Psoas muscle (tissue), 8 donors: ENCODE data around the gene FADS3. TPM values are rescaled to one million over a fixed set of nuclear protein-coding genes. Genes with fewer than 3 reads are reported as not detected.

Source experiments
- ATAC-seq, 4 donors: fragments of 200-7000 bp; cut with Tn5 transposase; one replicate each; pipeline ENCODE4 v1.9.1; 2020; ENCODE audit warnings: moderate library complexity in 3 of 4, mild to moderate bottlenecking in 2 of 4
- DNase-seq, 2 donors: peaks; one replicate each; pipeline ENCODE4 v3.0.0-alpha.2; 2020
- H3K27ac ChIP-seq: fragments of 200-600 bp; one replicate; pipeline ENCODE4 v1.8.0; 2022
- H3K27me3 ChIP-seq, 3 donors: fragments of 200-600 bp in 1 of 3; one replicate each; pipeline versions ENCODE4 v1.6.1 to v1.8.0; 2013 to 2022; ENCODE audit warnings: low read length in 2 of 3, mild to moderate bottlenecking in 2 of 3, moderate library complexity in 1 of 3; ENCODE audit not compliant: insufficient read depth in 3 of 3
- H3K36me3 ChIP-seq, 2 donors: fragments of 200-600 bp in 1 of 2; one replicate each; pipeline versions ENCODE4 v1.6.1 to v1.8.0; 2013 to 2022; ENCODE audit warnings: low read depth in 1 of 2, mild to moderate bottlenecking in 1 of 2, moderate library complexity in 1 of 2; ENCODE audit not compliant: insufficient read depth in 1 of 2
- H3K4me1 ChIP-seq: fragments of 200-600 bp; one replicate; pipeline ENCODE4 v1.8.0; 2022
- H3K4me3 ChIP-seq: fragments of 200-600 bp; one replicate; pipeline ENCODE4 v1.8.0; 2022; ENCODE audit warnings: mild to moderate bottlenecking
- H3K9me3 ChIP-seq: fragments of 200-600 bp; one replicate; pipeline ENCODE4 v1.8.0; 2022
- WGBS, 3 donors: extraction: QIAGEN DNeasy Blood & Tissue Kit; methylation state at CpG; one replicate each; pipeline versions ENCODE4 v1.1.6 to v1.1.7; 2013; 5-methylcytosine and 5-hydroxymethylcytosine counted together
- intact Hi-C, 2 donors: fragments of 100-400 bp; cut with DNase I; formaldehyde crosslinking; loops; one replicate each; pipeline versions ENCODE4 v1.11.0 to v1.14.2; 2022
- polyA plus RNA-seq, 3 donors: library from polyadenylated mRNA; stranded (reverse); fragments of 200-250 nt; gene quantifications; one replicate each; pipeline ENCODE4 v1.2.3, GENCODE V29; 2013
- total RNA-seq, 4 donors: library from RNA; stranded (reverse); fragmentation: NEBNext Ultra II Directional in 2 of 4; extraction: Animal tissue kit (Norgen Biotek cat#: 25700) in 2 of 4; gene quantifications; one replicate each; pipeline versions ENCODE4 v1.2.1 to v1.2.4, GENCODE V29; 2021 to 2023
- TF ChIP-seq, protein P1 (sequence below): fragments of 200-600 bp; IDR thresholded peaks from one replicate; pipeline ENCODE4 v1.8.0; 2022; ENCODE audit warnings: antibody characterized with exemption
- donor health status: healthy with polysubstance abuse.
- donor health status: DM: no; HTN: no; CAD: no; lungs with moderate emphysema.
- donor health status: Bipolar disorder and iron deficiency.
- donor health status: healthy.
- donor health status: DM: yes; HTN: yes; CAD: no.
- donor health status: DM: no; HTN: no; CAD: no.
- donor health status: DM: no; HTN: no; CAD: no.
- donor health status: DM: yes; HTN: yes; CAD: no.

FADS3 gene
- total and polyA plus RNA-seq, 7 donors: 26.5 to 392 (median 53.9) TPM

DNA sequence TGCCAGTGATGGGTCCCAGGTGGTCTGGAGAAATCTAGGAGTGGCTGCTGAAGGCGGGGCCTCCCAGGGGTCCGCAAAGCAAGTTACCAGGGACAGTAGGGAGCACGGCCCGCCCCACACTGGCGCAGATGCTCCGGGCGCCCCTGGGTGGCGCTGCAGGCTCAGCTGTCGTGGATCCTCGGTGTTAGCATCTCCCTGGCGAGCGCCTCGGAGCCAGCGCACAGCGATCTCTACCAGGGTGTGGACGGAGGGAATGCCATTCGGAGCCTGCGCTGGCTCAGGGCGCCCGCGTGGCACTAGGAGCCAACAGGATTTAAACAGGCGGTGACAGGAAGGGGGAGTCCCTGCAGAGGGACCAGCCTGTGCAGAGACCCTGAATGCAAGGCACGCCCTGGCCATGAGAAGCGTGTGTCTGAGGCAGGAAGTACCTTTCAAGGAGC lies 20.2 kb downstream of the FADS3 start:
- TF ChIP-seq, protein P1, sequence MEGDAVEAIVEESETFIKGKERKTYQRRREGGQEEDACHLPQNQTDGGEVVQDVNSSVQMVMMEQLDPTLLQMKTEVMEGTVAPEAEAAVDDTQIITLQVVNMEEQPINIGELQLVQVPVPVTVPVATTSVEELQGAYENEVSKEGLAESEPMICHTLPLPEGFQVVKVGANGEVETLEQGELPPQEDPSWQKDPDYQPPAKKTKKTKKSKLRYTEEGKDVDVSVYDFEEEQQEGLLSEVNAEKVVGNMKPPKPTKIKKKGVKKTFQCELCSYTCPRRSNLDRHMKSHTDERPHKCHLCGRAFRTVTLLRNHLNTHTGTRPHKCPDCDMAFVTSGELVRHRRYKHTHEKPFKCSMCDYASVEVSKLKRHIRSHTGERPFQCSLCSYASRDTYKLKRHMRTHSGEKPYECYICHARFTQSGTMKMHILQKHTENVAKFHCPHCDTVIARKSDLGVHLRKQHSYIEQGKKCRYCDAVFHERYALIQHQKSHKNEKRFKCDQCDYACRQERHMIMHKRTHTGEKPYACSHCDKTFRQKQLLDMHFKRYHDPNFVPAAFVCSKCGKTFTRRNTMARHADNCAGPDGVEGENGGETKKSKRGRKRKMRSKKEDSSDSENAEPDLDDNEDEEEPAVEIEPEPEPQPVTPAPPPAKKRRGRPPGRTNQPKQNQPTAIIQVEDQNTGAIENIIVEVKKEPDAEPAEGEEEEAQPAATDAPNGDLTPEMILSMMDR: peak; percentile 93
- 4 to 6% (median 5%) methylated on average over 23 to 24 of the region's 24 CpGs for WGBS, 3 donors
- no peaks in the 10 kb centered on the region for H3K9me3 ChIP-seq
- H3K36me3 ChIP-seq: peaks cover 0 to 22% of the 10 kb centered on the region in 2 donors
- ATAC-seq (peak; percentile 84 to 94 (median 92)), DNase-seq (peak; percentile 82 to 89)
- peaks cover 7% of the 10 kb centered on the region for H3K4me1 ChIP-seq
- H3K27ac ChIP-seq: peak overlapping the region; percentile 30
- peak overlapping the region; percentile 20 for H3K4me3 ChIP-seq
- no peaks in the 10 kb centered on the region for H3K27me3 ChIP-seq
- intact Hi-C loops: loop anchor here (1.0 to 5.0 kb wide), 2 partner anchors 74 to 76 kb away; no protein-coding TSS in a partner anchor

DNA sequence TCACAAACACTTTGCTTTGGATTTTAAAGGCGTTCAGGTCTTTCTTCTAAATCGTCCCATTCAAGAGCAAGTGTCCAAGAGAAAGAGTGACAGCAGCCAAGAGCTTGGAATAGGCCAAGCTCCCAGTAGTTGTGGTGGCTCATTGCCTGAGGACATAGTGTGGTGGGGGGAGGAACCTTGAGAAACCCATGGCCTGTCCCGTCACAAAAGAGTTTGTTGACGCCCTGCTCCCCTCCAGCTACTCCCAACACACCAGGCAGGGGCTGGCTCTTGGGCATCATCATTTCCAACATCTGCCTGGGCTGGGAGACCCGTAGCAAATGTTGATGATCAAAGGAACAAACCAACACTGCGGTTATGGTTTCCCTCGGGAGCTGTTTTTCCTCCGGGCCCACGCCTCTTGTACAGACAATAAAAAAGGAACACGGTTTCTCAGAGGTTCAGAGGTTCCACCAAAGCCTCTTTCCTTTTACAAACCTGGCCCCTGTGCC lies 20.8 kb downstream of the FADS3 start:
- Histone ChIP-seq H3K9me3 (no peaks in the 10 kb centered on the region), H3K27me3 (no peaks in the 10 kb centered on the region), H3K4me1 (peaks cover 7% of the 10 kb centered on the region), H3K27ac (peak overlapping the region; percentile 30), H3K4me3 (peak overlapping the region; percentile 20), H3K36me3 (peaks cover 0 to 16% of the 10 kb centered on the region in 2 donors)
- WGBS, 3 donors: 27 to 48% (median 28%) methylated on average over 10 of the region's 10 CpGs
- DNase-seq (peak in 1 of 2 donors; percentile 52), ATAC-seq (peak in 1 of 4 donors; percentile 20)
- TF ChIP-seq, protein P1: no peak
- intact Hi-C loops: loop anchor here (1.0 to 5.0 kb wide), 2 partner anchors 73 to 77 kb away; no protein-coding TSS in a partner anchor

DNA sequence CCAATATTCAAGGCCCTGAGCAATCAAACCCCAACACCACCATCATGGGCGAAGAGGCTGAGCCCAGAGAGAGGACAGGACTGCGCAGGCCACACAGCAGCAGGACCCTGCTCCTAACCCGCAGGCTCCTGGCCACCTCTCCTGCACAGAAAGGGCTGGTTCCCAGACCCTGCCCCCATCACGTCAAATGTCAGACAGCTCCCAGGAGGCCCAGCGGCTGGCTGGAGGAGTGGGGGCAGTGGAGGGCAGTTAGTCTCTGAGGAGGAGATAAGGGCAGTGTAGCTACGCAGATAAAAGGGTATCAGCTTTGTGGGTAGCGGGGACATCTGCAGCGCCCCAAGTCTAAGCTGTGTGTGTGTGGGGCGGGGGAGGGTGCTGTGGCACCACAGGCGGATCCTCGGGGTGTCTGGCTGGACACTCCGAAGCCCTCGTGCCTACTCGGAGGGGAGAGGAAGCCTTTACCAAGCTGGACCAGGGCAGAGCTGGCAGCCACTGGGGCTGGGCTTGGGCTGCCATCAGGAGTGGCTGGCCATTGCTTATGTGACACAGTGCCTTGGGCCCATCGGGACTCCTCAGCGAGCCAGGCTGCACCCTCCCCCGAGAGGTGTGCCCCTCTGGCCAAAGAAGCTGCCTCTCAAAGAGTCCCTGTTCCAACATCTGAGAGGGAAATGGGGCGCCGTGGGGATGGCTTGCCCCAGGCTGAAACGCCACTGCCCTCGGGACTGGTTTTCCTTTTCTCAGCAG lies 21.5 kb downstream of the FADS3 start:
- 70 to 76% (median 73%) methylated on average over 21 of the region's 21 CpGs for WGBS, 3 donors
- ATAC-seq (no peak), DNase-seq (peak in 1 of 2 donors; percentile 53)
- Histone ChIP-seq H3K9me3 (no peaks in the 10 kb centered on the region), H3K4me3 (no peak overlapping the region), H3K27me3 (no peaks in the 10 kb centered on the region), H3K36me3 (peaks cover 0 to 13% of the 10 kb centered on the region in 2 donors), H3K4me1 (peaks cover 7% of the 10 kb centered on the region), H3K27ac (no peak overlapping the region)
- TF ChIP-seq, protein P1: no peak
- intact Hi-C loops: loop anchor here in 1 of 2 donors (5.0 kb wide), 1 partner anchor 73 kb away; no protein-coding TSS in a partner anchor

DNA sequence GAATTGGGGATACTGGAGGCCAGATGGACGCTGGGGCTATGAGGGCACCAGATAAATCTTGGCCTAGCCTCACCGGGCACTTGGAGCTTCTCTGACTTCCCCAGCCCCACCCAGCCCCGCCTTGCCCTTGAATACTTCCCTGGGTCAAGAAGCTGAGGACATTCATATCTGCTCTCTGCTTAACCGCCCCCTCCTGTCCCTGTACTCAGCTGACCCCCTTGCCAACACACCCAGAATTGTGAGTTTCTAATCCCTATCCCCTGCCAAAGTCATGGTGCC lies 22.0 kb downstream of the FADS3 start:
- H3K4me3 ChIP-seq: no peak overlapping the region
- DNase-seq (no peak), ATAC-seq (no peak)
- H3K36me3 ChIP-seq: peaks cover 0 to 13% of the 10 kb centered on the region in 2 donors
- intact Hi-C loops: no loop called here
- H3K27me3 ChIP-seq: no peaks in the 10 kb centered on the region
- 71 to 81% (median 79%) methylated on average over 3 to 4 of the region's 4 CpGs for WGBS, 3 donors
- H3K4me1 ChIP-seq: peaks cover 7% of the 10 kb centered on the region
- no peaks in the 10 kb centered on the region for H3K9me3 ChIP-seq
- TF ChIP-seq, protein P1: no peak
- H3K27ac ChIP-seq: no peak overlapping the region
